HG03095 (cell line): ENCODE data around the gene BIK.
A peak's percentile ranks its signal among the peaks of the same experiment; 100 is the strongest.

Source experiments
- ATAC-seq: cut with Tn5 transposase; IDR thresholded peaks from one replicate; pipeline ENCODE4 v1.9.1; 2021; ENCODE audit warnings: moderate library complexity; ENCODE audit not compliant: unreplicated experiment

BIK gene

GRCh38 chr22:43110444-43110926, at the start of gene BIK:
Gene BIK (plus strand): TSS chr22:43110750. CDS start chr22:43124023, 13,273 bp downstream.
- peak; percentile 34 for ATAC-seq

GRCh38 chr22:43066134-43066533, 44.4 kb upstream of the BIK start:
- no peak for ATAC-seq

GRCh38 chr22:43066844-43067385, 43.6 kb upstream of the BIK start:
- no peak for ATAC-seq

- ATAC-seq, result no peak
Measured at GRCh38 chr22:43077121-43077877, 33.3 kb upstream of the BIK start.

GRCh38 chr22:43078522-43078921, 32.0 kb upstream of the BIK start:
- ATAC-seq, result no peak

GRCh38 chr22:43079742-43080141, 30.8 kb upstream of the BIK start:
- no peak for ATAC-seq

- ATAC-seq, result no peak
Measured at GRCh38 chr22:43080616-43081015, 29.9 kb upstream of the BIK start.

- no peak for ATAC-seq
Measured at GRCh38 chr22:43081968-43082367, 28.6 kb upstream of the BIK start.

- ATAC-seq, result no peak
Measured at GRCh38 chr22:43085658-43086606, 24.6 kb upstream of the BIK start.

GRCh38 chr22:43088627-43088983, 21.9 kb upstream of the BIK start:
- ATAC-seq, result no peak

GRCh38 chr22:43088984-43089717, 21.4 kb upstream of the BIK start, which contains the start of gene TTLL1:
Gene TTLL1 (minus strand): TSS chr22:43089391. CDS start chr22:43075586, 13,805 bp downstream.
- peak; percentile 60 for ATAC-seq

GRCh38 chr22:43090130-43090789, 20.3 kb upstream of the BIK start:
- ATAC-seq, result no peak

- no peak for ATAC-seq
Measured at GRCh38 chr22:43092085-43092484, 18.5 kb upstream of the BIK start.

GRCh38 chr22:43094085-43094484, 16.5 kb upstream of the BIK start:
- no peak for ATAC-seq

GRCh38 chr22:43094551-43094950, 16.0 kb upstream of the BIK start:
- ATAC-seq, result no peak

- no peak for ATAC-seq
Measured at GRCh38 chr22:43096420-43096819, 14.1 kb upstream of the BIK start.

- ATAC-seq, result no peak
Measured at GRCh38 chr22:43098356-43098755, 12.2 kb upstream of the BIK start.

GRCh38 chr22:43099095-43099494, 11.5 kb upstream of the BIK start:
- ATAC-seq, result no peak

GRCh38 chr22:43100225-43100624, 10.3 kb upstream of the BIK start:
- ATAC-seq, result no peak

GRCh38 chr22:43101306-43101705, 9.2 kb upstream of the BIK start:
- ATAC-seq, result no peak
